Measurements from ENCODE around the gene ZNF678. TPM values are rescaled to one million over a fixed set of nuclear protein-coding genes. Genes with fewer than 3 reads are reported as not detected.
"Not testable (repeated sequence)": the region's sequence is repeated elsewhere in the genome, so short reads cannot be mapped to it uniquely, and the experiment has no call there.

ZNF678 gene
- total RNA-seq, 1 donor from 2014 or later, result 4.7 TPM

DNA sequence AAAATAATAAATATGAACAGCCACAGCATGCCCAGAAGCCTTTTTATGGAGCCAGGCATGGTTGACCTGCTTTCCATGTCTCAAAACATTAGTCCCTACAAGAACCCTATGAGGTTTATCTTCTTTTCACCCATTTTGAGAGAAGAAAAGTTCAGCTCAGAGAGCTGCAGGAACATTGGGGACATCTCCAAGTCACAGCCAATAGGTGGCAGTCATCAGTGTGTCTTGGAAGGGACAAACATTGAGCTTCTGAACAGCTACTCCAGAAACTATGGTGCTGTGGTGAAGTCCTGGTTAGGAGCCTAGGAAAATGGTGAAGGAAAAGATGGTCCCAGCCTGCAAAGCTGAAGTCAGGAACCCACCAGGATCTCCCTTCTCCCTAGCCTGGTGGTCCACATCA is 98.1 kb downstream of the ZNF678 start:
- intact Hi-C loops (cut with micrococcal nuclease), result no loop called here
- DNase-seq, result no peak
- Mint-ChIP-seq H3K27me3 (no peaks in the 10 kb centered on the region), H3K4me1 (no peaks in the 10 kb centered on the region), H3K27ac (no peak overlapping the region), H3K4me3 (no peak overlapping the region), H3K36me3 (ENCODE audit: low read depth) (peaks cover 6% of the 10 kb centered on the region), H3K9me3 (peaks cover 26% of the 10 kb centered on the region)

DNA sequence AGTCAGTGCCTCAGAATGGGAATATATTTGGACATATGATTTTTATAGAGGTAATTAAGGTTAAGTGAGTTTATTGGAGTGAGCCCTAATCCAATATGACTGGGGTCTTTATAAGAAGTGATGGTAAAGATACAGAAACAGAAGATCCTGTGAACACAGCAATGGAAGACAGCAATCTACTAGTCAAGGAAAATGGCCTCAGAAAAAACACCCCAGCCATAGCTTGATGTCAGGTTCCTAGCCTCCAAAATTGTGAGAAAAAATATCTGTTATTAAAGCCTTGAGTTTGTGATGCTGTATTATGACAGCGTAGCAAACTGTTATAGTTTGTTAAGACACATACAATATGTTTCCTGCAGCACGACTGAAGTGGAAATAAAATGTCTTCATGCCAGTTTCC is 99.6 kb downstream of the ZNF678 start:
- Mint-ChIP-seq H3K36me3 (ENCODE audit: low read depth) (peaks cover 4% of the 10 kb centered on the region), H3K4me1 (no peaks in the 10 kb centered on the region), H3K9me3 (peaks cover 32% of the 10 kb centered on the region), H3K27ac (no peak overlapping the region), H3K4me3 (no peak overlapping the region), H3K27me3 (no peaks in the 10 kb centered on the region)
- DNase-seq, result no peak
- intact Hi-C loops (cut with micrococcal nuclease), result no loop called here

DNA sequence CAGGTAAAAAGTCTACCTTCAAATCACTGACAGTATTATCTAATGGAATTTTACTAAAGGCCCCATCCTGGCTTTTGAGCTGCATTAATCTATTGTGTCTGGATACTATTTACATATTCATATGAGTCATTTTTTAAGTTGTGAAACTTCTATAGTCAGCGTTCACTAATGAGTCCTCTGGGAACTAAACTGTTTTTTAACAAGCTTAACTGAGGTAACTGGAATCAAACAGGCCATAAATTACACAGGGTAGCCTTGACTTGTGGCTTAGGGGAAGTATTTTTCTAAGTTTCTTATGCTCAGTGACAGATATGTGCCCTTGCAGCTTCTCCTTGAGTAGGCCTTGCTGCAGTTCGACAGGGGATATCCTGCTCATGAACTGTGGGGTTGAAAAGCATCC is 102.9 kb downstream of the ZNF678 start:
- H3K36me3 Mint-ChIP-seq (ENCODE audit: low read depth), result peaks cover 2% of the 10 kb centered on the region
- intact Hi-C loops (cut with micrococcal nuclease), result no loop called here
- H3K27me3 Mint-ChIP-seq, result no peaks in the 10 kb centered on the region
- DNase-seq, result no peak
- H3K9me3 Mint-ChIP-seq, result peaks cover 23% of the 10 kb centered on the region
- H3K27ac Mint-ChIP-seq, result no peak overlapping the region
- no peak overlapping the region for H3K4me3 Mint-ChIP-seq
- no peaks in the 10 kb centered on the region for H3K4me1 Mint-ChIP-seq

DNA sequence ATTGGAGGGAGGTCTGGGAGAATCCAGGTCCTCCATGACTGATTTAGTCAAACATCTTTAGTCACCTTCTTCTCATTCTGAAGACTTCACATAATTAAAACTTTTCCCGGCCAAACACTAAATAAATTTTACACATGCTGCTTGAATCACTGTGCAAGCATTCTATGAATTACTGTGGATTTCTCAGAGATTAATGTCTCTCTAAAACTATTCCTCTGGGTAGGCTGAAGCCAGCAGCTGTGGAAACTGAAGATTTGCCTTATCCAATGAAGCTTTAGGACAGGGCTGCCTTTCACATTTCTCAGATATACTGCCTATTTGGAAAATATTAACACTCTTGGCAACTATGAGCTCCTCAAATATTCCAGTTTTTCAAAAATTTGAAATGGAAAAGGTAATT is 110.1 kb downstream of the ZNF678 start:
- Mint-ChIP-seq H3K9me3 (peaks cover 38% of the 10 kb centered on the region), H3K4me1 (no peaks in the 10 kb centered on the region), H3K4me3 (no peak overlapping the region), H3K36me3 (ENCODE audit: low read depth) (no peaks in the 10 kb centered on the region), H3K27ac (no peak overlapping the region), H3K27me3 (no peaks in the 10 kb centered on the region)
- no peak for DNase-seq
- intact Hi-C loops (cut with micrococcal nuclease), result no loop called here

DNA sequence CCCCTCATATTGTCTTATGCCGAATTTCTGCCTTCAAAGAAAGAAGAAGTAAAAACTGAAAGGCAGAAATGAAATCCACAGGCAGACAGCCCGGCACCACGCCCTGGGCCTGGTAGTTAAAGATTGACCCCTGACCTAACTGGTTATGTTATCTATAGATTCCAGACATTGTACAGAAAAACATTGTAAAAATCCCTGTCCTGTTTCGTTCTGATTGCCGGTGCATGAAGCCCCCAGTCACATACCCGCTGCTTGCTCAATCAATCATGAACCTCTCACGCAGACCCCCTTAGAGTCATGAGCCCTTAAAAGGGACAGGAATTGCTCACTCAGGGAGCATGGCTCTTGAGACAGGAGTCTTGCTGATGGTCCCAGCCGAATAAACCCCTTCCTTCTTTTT is 122.5 kb downstream of the ZNF678 start:
- Mint-ChIP-seq H3K36me3 (ENCODE audit: low read depth) (no peaks in the 10 kb centered on the region), H3K27me3 (no peaks in the 10 kb centered on the region), H3K4me3 (no peak overlapping the region), H3K27ac (no peak overlapping the region), H3K4me1 (no peaks in the 10 kb centered on the region), H3K9me3 (peaks cover 19% of the 10 kb centered on the region)
- no peak for DNase-seq
- intact Hi-C loops (cut with micrococcal nuclease), result no loop called here

DNA sequence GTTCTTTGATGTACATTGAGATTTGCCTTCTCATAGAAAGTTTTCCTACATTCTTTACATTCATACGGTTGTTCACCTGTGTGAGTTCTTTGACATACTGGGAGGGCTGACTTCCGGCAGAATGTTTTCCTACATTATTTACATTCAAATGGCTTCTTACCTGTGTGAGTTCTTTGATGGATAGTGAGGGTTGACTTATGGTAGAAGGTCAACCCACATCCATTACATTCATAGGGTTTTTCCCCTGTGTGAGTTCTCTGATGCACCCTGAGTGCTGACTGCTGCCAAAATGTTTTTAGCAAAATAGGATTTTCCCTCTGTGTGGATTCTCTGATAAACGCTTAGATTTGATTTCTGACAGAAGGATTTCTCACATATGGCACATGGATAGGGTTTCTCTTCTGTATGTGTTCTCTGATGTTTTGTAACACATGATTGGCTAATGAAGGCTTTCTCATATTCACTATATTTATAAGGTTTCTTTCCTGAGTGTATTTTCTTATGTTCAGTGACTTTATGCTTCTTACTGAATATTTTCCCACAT is 134.0 kb downstream of the ZNF678 start:
- intact Hi-C loops (cut with micrococcal nuclease), result no loop called here
- Mint-ChIP-seq H3K4me1 (no peaks in the 10 kb centered on the region), H3K4me3 (no peak overlapping the region), H3K27ac (no peak overlapping the region), H3K27me3 (no peaks in the 10 kb centered on the region), H3K9me3 (peaks cover 25% of the 10 kb centered on the region), H3K36me3 (ENCODE audit: low read depth) (no peaks in the 10 kb centered on the region)
- no peak for DNase-seq

DNA sequence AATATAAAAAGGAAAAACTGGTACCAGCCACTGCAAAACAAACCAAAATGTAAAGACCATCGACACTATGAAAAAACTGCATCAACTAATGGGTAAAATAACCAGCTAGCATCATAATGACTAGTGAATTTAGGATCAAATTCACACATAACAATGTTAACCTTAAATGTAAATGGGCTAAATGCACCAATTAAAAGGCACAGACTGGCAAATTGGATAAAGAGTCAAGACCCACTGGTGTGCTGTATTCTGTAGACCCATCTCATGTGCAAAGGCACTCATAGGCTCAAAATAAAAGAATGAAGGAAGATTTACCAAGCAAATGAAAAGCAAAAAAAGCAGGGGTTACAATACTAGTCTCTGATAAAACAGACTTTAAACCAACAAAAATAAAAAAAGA is 138.3 kb downstream of the ZNF678 start:
- H3K36me3 Mint-ChIP-seq (ENCODE audit: low read depth); H3K4me3 Mint-ChIP-seq; H3K27me3 Mint-ChIP-seq; H3K4me1 Mint-ChIP-seq; DNase-seq; intact Hi-C loops (cut with micrococcal nuclease); H3K27ac Mint-ChIP-seq: not testable (repeated sequence)
- H3K9me3 Mint-ChIP-seq, result peaks cover 36% of the 10 kb centered on the region

DNA sequence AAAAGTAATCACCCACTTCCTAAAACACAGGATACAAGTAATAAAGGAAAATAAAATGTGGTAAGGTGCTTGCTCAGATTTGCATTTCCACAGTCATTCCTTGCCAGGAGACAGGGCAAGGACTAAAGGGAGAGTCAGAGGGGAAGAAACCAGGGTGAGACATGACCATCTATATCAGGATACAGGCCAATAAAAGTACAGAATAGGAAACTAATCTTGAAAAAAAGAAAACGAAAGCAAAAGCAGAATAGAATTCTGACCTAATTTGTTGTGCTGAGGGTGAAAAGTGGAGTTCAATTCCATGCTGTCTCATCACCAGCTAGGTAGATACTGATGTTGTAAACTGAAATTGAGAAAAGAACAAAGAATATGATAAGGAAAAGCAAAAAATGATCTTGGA is 144.5 kb downstream of the ZNF678 start:
- H3K36me3 Mint-ChIP-seq (ENCODE audit: low read depth), result no peaks in the 10 kb centered on the region
- no peaks in the 10 kb centered on the region for H3K27me3 Mint-ChIP-seq
- no peak for DNase-seq
- peaks cover 18% of the 10 kb centered on the region for H3K9me3 Mint-ChIP-seq
- peak overlapping the region; percentile 6 for H3K4me3 Mint-ChIP-seq
- intact Hi-C loops (cut with micrococcal nuclease), result no loop called here
- H3K4me1 Mint-ChIP-seq, result peaks cover 8% of the 10 kb centered on the region
- H3K27ac Mint-ChIP-seq, result no peak overlapping the region

DNA sequence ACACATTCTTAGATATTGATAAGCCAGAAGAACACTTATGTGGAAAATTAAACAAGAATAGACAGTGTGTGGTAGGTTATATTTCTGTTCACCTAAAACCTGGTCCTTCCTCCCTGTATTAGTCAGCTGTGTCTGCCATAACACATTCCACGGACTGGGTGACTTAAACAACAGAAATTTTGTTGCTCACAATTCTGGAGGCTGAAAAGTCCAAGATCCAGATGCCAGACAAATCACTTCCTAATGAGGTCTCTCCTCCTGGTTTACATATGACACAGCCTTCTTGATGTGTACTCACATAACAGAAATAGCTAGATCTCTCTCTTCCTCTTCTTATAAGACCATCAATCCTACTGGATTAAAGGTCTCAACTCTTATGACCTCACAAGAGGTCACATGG is 146.1 kb downstream of the ZNF678 start:
- no peaks in the 10 kb centered on the region for H3K27me3 Mint-ChIP-seq
- intact Hi-C loops (cut with micrococcal nuclease), result no loop called here
- peaks cover 8% of the 10 kb centered on the region for H3K4me1 Mint-ChIP-seq
- peaks cover 13% of the 10 kb centered on the region for H3K9me3 Mint-ChIP-seq
- no peaks in the 10 kb centered on the region for H3K36me3 Mint-ChIP-seq (ENCODE audit: low read depth)
- H3K27ac Mint-ChIP-seq, result no peak overlapping the region
- DNase-seq, result no peak
- H3K4me3 Mint-ChIP-seq, result no peak overlapping the region

DNA sequence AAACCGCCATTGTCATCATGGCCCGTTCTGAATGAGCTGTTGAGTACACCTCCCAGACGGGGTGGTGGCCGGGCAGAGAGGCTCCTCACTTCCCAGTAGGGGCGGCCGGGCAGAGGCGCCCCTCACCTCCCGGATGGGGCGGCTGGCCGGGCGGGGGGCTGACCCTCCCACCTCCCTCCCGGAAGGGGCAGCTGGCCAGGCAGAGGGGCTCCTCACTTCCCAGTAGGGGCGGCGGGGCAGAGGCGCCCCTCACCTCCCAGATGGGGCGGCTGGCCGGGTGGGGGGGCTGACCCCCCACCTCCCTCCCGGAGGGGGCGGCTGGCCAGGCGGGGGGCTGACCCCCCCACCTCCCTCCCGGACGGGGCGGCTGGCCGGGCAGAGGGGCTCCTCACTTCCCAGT is 147.1 kb downstream of the ZNF678 start:
- DNase-seq; H3K36me3 Mint-ChIP-seq (ENCODE audit: low read depth); H3K4me3 Mint-ChIP-seq; H3K27ac Mint-ChIP-seq; H3K4me1 Mint-ChIP-seq; H3K27me3 Mint-ChIP-seq; intact Hi-C loops (cut with micrococcal nuclease): not testable (repeated sequence)
- peaks cover 22% of the 10 kb centered on the region for H3K9me3 Mint-ChIP-seq

DNA sequence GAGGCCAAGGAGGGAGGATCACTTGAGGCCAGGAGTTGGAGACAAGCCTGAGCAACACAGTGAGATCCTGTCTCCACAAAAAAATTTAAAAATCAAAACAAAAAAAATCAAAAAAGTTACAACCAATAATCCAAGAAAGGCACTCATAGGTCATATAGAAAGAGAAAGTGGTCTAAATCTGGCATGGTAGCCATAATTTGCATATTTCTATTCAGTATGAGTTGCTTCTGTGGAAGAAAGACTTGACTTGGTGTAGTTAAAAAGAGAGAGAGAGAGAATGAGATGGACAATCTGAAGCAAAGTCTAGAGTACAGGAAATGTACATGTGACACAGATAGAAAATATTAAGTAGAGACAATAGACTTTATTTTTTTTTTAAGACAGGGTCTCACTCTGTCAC is 149.3 kb downstream of the ZNF678 start:
- peaks cover 31% of the 10 kb centered on the region for H3K9me3 Mint-ChIP-seq
- no peak overlapping the region for H3K4me3 Mint-ChIP-seq
- H3K27me3 Mint-ChIP-seq, result no peaks in the 10 kb centered on the region
- peaks cover 6% of the 10 kb centered on the region for H3K4me1 Mint-ChIP-seq
- H3K36me3 Mint-ChIP-seq (ENCODE audit: low read depth), result no peaks in the 10 kb centered on the region
- H3K27ac Mint-ChIP-seq, result no peak overlapping the region
- DNase-seq, result no peak
- intact Hi-C loops (cut with micrococcal nuclease), result no loop called here

DNA sequence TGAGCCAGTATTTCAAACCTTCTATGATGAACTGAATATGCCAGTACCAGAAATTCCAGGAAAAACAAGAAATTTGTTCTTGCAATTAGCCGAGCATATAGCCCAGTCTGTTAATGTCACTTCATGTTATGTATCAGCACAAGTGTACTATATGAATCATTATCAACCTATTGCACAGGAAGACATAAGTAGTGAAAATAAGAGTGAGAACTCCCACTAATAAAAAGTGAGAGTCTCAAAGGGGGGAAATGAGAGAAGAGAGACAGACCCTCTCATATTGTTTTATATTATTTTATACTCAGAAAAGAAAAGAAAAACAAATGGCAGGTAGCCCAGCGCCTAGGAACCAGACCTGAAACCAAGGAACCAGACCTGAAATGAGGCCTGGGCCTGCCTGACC is 155.6 kb downstream of the ZNF678 start:
- Mint-ChIP-seq H3K9me3 (peaks cover 54% of the 10 kb centered on the region), H3K4me1 (no peaks in the 10 kb centered on the region), H3K36me3 (ENCODE audit: low read depth) (no peaks in the 10 kb centered on the region), H3K27me3 (no peaks in the 10 kb centered on the region), H3K4me3 (no peak overlapping the region), H3K27ac (no peak overlapping the region)
- DNase-seq, result no peak
- intact Hi-C loops (cut with micrococcal nuclease), result no loop called here

DNA sequence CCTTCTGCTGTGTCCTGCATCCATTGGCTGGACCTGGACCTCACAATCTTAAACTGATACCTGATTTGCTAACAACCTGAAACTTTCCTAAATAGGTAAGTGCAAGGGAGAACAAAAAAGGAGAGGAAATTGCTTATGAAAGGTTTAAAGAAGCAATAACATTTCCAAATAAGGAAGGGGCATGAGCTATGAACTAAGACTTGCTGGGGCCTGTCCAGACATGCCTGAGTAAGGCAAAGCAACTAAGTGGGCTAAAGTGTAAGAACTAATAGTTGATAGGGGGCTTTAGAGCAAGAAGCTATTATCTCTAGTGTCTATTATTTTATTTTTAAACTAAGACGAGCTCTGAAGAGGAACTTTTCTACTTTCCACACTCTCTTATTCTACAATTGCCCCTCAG is 160.1 kb downstream of the ZNF678 start:
- DNase-seq, result no peak
- H3K27ac Mint-ChIP-seq, result peak overlapping the region; percentile 45
- peaks cover 2% of the 10 kb centered on the region for H3K27me3 Mint-ChIP-seq
- peaks cover 8% of the 10 kb centered on the region for H3K4me1 Mint-ChIP-seq
- H3K4me3 Mint-ChIP-seq, result no peak overlapping the region
- no peaks in the 10 kb centered on the region for H3K36me3 Mint-ChIP-seq (ENCODE audit: low read depth)
- peaks cover 37% of the 10 kb centered on the region for H3K9me3 Mint-ChIP-seq
- intact Hi-C loops (cut with micrococcal nuclease), result no loop called here

DNA sequence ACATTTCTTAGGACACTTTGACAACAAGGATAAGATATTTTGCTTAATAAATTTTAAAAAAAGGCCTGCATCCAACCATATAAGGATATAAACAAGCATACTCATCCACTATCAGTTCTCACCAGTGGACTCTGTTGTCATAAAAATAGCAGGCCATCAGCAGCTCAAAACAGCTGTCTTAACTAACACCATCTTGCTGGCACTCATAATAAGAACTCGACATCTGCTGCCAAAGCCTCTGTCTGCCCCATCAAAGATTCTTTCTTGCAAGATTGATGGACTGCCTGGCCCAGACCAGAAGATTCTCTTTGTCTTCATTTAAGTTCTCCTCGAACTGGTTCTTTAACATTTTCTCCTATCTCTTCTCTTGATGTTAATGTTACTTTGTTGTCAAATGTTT is 161.7 kb downstream of the ZNF678 start:
- Mint-ChIP-seq H3K9me3 (peaks cover 26% of the 10 kb centered on the region), H3K27me3 (peaks cover 2% of the 10 kb centered on the region), H3K4me1 (peaks cover 14% of the 10 kb centered on the region), H3K4me3 (no peak overlapping the region), H3K27ac (no peak overlapping the region), H3K36me3 (ENCODE audit: low read depth) (no peaks in the 10 kb centered on the region)
- no peak for DNase-seq
- intact Hi-C loops (cut with micrococcal nuclease), result no loop called here

DNA sequence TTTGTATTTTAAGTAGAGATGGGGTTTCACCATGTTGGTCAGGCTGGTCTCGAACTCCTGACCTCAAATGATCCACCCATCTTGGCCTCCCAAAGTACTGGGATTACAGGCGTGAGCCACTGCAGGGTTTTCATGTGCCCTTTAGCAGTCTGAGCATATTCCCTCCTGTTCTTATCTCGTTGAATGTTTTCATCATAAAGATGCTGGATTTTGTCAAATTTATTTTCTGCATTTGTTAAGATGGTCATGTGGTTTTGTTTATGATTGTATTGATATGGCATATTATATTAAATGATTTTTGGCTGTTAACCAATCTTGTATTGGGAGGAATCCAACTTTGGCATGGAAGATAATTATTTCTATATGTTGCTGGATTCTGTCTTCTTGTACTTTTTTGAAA is 163.0 kb downstream of the ZNF678 start:
- Mint-ChIP-seq H3K4me1 (peaks cover 17% of the 10 kb centered on the region), H3K9me3 (peaks cover 16% of the 10 kb centered on the region), H3K36me3 (ENCODE audit: low read depth) (no peaks in the 10 kb centered on the region), H3K27me3 (peaks cover 2% of the 10 kb centered on the region), H3K4me3 (no peak overlapping the region), H3K27ac (no peak overlapping the region)
- no peak for DNase-seq
- intact Hi-C loops (cut with micrococcal nuclease), result no loop called here
